GM23338 (cell line): ENCODE measurements around the gene ITGA8. TPM values are rescaled to one million over a fixed set of nuclear protein-coding genes. Genes with fewer than 3 reads are reported as not detected.

Source experiments
- ATAC-seq: fragments of 200-7000 bp; cut with Tn5 transposase; 3 replicates; pipeline ENCODE4 v1.9.1; 2020
- DNase-seq: peaks from one replicate; pipeline ENCODE4 v3.0.0-alpha.2; 2015; ENCODE audit warnings: low spot score
- H2AFZ ChIP-seq: fragments of 200-600 bp; sonication (generic); 2 replicates; pipeline ENCODE4 v1.8.0; 2016; ENCODE audit warnings: antibody characterized with exemption, mild to moderate bottlenecking, moderate library complexity
- H3F3A ChIP-seq: fragments of 200-600 bp; sonication (generic); replicated peaks from 2 replicates; pipeline ENCODE4 v1.8.0; 2017; ENCODE audit warnings: antibody characterized with exemption, mixed run types, low read depth
- H3K27ac ChIP-seq: fragments of 200-600 bp; sonication (generic); 2 replicates; pipeline ENCODE4 v1.6.1; 2016; ENCODE audit warnings: low read depth
- H3K27me3 ChIP-seq: fragments of 200-600 bp; sonication (generic); 2 replicates; pipeline ENCODE4 v1.8.0; 2016; ENCODE audit warnings: mild to moderate bottlenecking, mixed run types, moderate library complexity; ENCODE audit not compliant: insufficient read depth
- H3K36me3 ChIP-seq: fragments of 200-600 bp; sonication (generic); 2 replicates; pipeline ENCODE4 v1.8.0; 2016; ENCODE audit warnings: mild to moderate bottlenecking; ENCODE audit not compliant: insufficient read depth
- H3K4me1 ChIP-seq: fragments of 200-600 bp; sonication (generic); 2 replicates; pipeline ENCODE4 v1.8.0; 2016; ENCODE audit warnings: mild to moderate bottlenecking, moderate library complexity; ENCODE audit not compliant: insufficient read depth
- H3K4me2 ChIP-seq: fragments of 200-600 bp; sonication (generic); 2 replicates; pipeline ENCODE4 v1.7.1; 2017; ENCODE audit warnings: mixed run types
- H3K4me3 ChIP-seq: fragments of 200-600 bp; sonication (generic); 2 replicates; pipeline ENCODE4 v1.6.1; 2016; ENCODE audit warnings: mixed run types
- H3K79me2 ChIP-seq: fragments of 200-600 bp; sonication (generic); replicated peaks from 2 replicates; pipeline ENCODE4 v1.8.0; 2017; ENCODE audit warnings: mild to moderate bottlenecking; ENCODE audit not compliant: insufficient read depth
- H3K9me2 ChIP-seq: fragments of 200-600 bp; sonication (generic); 2 replicates; pipeline ENCODE4 v1.8.0; 2017; ENCODE audit not compliant: insufficient read depth
- H4K20me1 ChIP-seq: fragments of 200-600 bp; sonication (generic); replicated peaks from 2 replicates; pipeline ENCODE4 v1.8.0; 2017; ENCODE audit warnings: mild to moderate bottlenecking; ENCODE audit not compliant: insufficient read depth
- H3K27ac Mint-ChIP-seq: 2 replicates; pipeline ENCODE4 v1.8.0; 2020; ENCODE audit warnings: inconsistent platforms, mild to moderate bottlenecking, moderate library complexity, mixed read lengths
- H3K27me3 Mint-ChIP-seq: 3 replicates; pipeline ENCODE4 v1.8.0; 2022; ENCODE audit warnings: low read depth, mild to moderate bottlenecking, moderate library complexity, mixed read lengths, inconsistent platforms; ENCODE audit not compliant: insufficient read depth, poor library complexity
- H3K36me3 Mint-ChIP-seq: 3 replicates; pipeline ENCODE4 v1.8.0; 2021; ENCODE audit warnings: low read depth, mild to moderate bottlenecking, inconsistent platforms, moderate library complexity, mixed read lengths
- H3K4me1 Mint-ChIP-seq: 3 replicates; pipeline ENCODE4 v1.8.0; 2020; ENCODE audit warnings: mild to moderate bottlenecking, inconsistent platforms, mixed read lengths
- H3K4me3 Mint-ChIP-seq: 3 replicates; pipeline ENCODE4 v1.8.0; 2021; ENCODE audit warnings: moderate library complexity, mild to moderate bottlenecking, inconsistent platforms, mixed read lengths
- H3K9me3 Mint-ChIP-seq: 3 replicates; pipeline ENCODE4 v1.8.0; 2020; ENCODE audit warnings: moderate library complexity, mild to moderate bottlenecking, inconsistent platforms, mixed read lengths
- CREB1 ChIP-seq: fragments of 250-450 bp; sonication (Bioruptor Pico); IDR thresholded peaks from 2 replicates; pipeline ENCODE4 v1.5.0; 2020; ENCODE audit warnings: low read depth, mild to moderate bottlenecking, moderate library complexity
- EZH2 ChIP-seq: fragments of 200-600 bp; sonication (generic); IDR thresholded peaks from one replicate; pipeline ENCODE4 v1.8.0; 2017; ENCODE audit warnings: antibody characterized with exemption, mild to moderate bottlenecking, low read depth; ENCODE audit not compliant: unreplicated experiment
- EZH2phosphoT487 ChIP-seq: fragments of 200-600 bp; sonication (generic); IDR thresholded peaks from one replicate; pipeline ENCODE4 v1.8.1; 2018; ENCODE audit warnings: antibody characterized with exemption; ENCODE audit not compliant: unreplicated experiment
- JUNB ChIP-seq: IDR thresholded peaks from one replicate; pipeline ENCODE4 v1.6.1; 2016; ENCODE audit warnings: antibody characterized with exemption; ENCODE audit not compliant: unreplicated experiment
- NANOG ChIP-seq: IDR thresholded peaks from 2 replicates; pipeline ENCODE4 v1.6.1; 2016; ENCODE audit warnings: antibody characterized with exemption, borderline replicate concordance
- POLR2AphosphoS5 ChIP-seq: IDR thresholded peaks from 2 replicates; pipeline ENCODE4 v1.6.1; 2016; ENCODE audit warnings: antibody characterized with exemption, low read depth
- ZNF114 ChIP-seq: fragments of 250-450 bp; sonication (Bioruptor Pico); IDR thresholded peaks from 2 replicates; pipeline ENCODE4 v1.5.0; 2020; ENCODE audit warnings: mild to moderate bottlenecking, moderate library complexity
- ZNF331 ChIP-seq: fragments of 250-450 bp; sonication (Bioruptor Pico); IDR thresholded peaks from 2 replicates; pipeline ENCODE4 v1.5.0; 2020; ENCODE audit warnings: low read depth, mild to moderate bottlenecking, moderate library complexity
- polyA plus RNA-seq: library from polyadenylated mRNA; unstranded; fragments of >200 nt; fragmentation: Nextera tagmentation; extraction: Ambion mirVana; gene quantifications from 2 replicates; pipeline ENCODE4 v1.2.1, GENCODE V29; 2016
- total RNA-seq: library from RNA; depleted of rRNA; stranded (reverse); fragments of >200 nt; shearing (Covaris generic); gene quantifications from 2 replicates; pipeline ENCODE4 v1.2.3, GENCODE V29; 2014
- TF ChIP-seq, protein P1 (sequence below), 2 experiments: fragments of 200-600 bp in 1 of 2; sonication (generic) in 1 of 2; conservative IDR thresholded peaks; 2 replicates each; pipeline versions ENCODE4 v1.5.1 to v1.6.1; 2016 to 2017; ENCODE audit warnings: antibody characterized with exemption in 2 of 2, low read depth in 2 of 2, mild to moderate bottlenecking in 2 of 2, moderate library complexity in 1 of 2
- TF ChIP-seq, protein P2 (sequence below): IDR thresholded peaks from one replicate; pipeline ENCODE4 v1.6.1; 2018; ENCODE audit warnings: antibody characterized with exemption; ENCODE audit not compliant: unreplicated experiment

The ITGA8 gene
- total and polyA plus RNA-seq, 2 experiments from 2014 or later: not detected

DNA sequence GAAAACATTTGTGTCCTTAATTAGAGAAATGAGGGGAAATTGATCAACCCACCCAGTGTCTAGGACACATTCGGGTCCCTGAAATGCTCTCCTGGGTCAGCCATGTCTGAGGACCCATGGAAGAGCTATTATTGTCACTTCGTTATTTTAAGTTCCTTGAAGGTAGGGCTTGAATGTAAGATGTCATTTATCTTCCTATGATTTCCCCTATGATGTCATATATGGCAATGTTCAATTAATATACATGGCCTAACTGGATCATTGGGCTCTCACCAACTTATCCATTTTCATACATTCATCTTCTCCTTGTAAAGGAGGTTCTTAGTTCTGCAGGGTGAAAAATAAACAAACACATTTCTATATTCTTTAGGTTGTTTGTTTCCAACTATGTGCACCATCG lies 235.6 kb downstream of the ITGA8 start:
- no peaks in the 10 kb centered on the region for H3K9me2 ChIP-seq
- no peaks in the 10 kb centered on the region; the same call in 2 of the 3 replicates for H3K4me1 Mint-ChIP-seq
- H3K27ac Mint-ChIP-seq: no peak overlapping the region
- H3K36me3 Mint-ChIP-seq: no peaks in the 10 kb centered on the region
- H3K27me3 ChIP-seq: peaks cover 25% of the 10 kb centered on the region
- H3K4me1 ChIP-seq: no peaks in the 10 kb centered on the region
- TF ChIP-seq JUNB: no peak
- TF ChIP-seq ZNF114 (CRISPR knock-in tag): no peak
- TF ChIP-seq POLR2AphosphoS5: no peak
- TF ChIP-seq EZH2: no peak
- no peak for TF ChIP-seq CREB1 (CRISPR knock-in tag)
- TF ChIP-seq, protein P1, sequence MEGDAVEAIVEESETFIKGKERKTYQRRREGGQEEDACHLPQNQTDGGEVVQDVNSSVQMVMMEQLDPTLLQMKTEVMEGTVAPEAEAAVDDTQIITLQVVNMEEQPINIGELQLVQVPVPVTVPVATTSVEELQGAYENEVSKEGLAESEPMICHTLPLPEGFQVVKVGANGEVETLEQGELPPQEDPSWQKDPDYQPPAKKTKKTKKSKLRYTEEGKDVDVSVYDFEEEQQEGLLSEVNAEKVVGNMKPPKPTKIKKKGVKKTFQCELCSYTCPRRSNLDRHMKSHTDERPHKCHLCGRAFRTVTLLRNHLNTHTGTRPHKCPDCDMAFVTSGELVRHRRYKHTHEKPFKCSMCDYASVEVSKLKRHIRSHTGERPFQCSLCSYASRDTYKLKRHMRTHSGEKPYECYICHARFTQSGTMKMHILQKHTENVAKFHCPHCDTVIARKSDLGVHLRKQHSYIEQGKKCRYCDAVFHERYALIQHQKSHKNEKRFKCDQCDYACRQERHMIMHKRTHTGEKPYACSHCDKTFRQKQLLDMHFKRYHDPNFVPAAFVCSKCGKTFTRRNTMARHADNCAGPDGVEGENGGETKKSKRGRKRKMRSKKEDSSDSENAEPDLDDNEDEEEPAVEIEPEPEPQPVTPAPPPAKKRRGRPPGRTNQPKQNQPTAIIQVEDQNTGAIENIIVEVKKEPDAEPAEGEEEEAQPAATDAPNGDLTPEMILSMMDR (conservative IDR thresholded peaks at IDR 0.05; ENCODE audit: low read depth in 2 of 2): no peak
- no peak for TF ChIP-seq NANOG
- TF ChIP-seq, protein P2, sequence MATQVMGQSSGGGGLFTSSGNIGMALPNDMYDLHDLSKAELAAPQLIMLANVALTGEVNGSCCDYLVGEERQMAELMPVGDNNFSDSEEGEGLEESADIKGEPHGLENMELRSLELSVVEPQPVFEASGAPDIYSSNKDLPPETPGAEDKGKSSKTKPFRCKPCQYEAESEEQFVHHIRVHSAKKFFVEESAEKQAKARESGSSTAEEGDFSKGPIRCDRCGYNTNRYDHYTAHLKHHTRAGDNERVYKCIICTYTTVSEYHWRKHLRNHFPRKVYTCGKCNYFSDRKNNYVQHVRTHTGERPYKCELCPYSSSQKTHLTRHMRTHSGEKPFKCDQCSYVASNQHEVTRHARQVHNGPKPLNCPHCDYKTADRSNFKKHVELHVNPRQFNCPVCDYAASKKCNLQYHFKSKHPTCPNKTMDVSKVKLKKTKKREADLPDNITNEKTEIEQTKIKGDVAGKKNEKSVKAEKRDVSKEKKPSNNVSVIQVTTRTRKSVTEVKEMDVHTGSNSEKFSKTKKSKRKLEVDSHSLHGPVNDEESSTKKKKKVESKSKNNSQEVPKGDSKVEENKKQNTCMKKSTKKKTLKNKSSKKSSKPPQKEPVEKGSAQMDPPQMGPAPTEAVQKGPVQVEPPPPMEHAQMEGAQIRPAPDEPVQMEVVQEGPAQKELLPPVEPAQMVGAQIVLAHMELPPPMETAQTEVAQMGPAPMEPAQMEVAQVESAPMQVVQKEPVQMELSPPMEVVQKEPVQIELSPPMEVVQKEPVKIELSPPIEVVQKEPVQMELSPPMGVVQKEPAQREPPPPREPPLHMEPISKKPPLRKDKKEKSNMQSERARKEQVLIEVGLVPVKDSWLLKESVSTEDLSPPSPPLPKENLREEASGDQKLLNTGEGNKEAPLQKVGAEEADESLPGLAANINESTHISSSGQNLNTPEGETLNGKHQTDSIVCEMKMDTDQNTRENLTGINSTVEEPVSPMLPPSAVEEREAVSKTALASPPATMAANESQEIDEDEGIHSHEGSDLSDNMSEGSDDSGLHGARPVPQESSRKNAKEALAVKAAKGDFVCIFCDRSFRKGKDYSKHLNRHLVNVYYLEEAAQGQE: no peak
- no peak for TF ChIP-seq ZNF331 (CRISPR knock-in tag)
- no peak for TF ChIP-seq EZH2phosphoT487
- DNase-seq (no peak), ATAC-seq (no peak)
- no peak overlapping the region for H3K27ac ChIP-seq
- H2AFZ ChIP-seq: no peak overlapping the region
- no peaks in the 10 kb centered on the region for H3F3A ChIP-seq
- no peak overlapping the region for H3K4me3 Mint-ChIP-seq
- peaks cover 7% of the 10 kb centered on the region for H3K27me3 Mint-ChIP-seq
- no peaks in the 10 kb centered on the region; the same call in 2 of the 3 replicates for H3K9me3 Mint-ChIP-seq
- H4K20me1 ChIP-seq: no peaks in the 10 kb centered on the region
- H3K4me2 ChIP-seq: no peak overlapping the region
- no peaks in the 10 kb centered on the region for H3K36me3 ChIP-seq
- H3K4me3 ChIP-seq: no peak overlapping the region
- no peaks in the 10 kb centered on the region for H3K79me2 ChIP-seq
